GM12891 (cell line): ENCODE measurements around the gene URB2.

Source experiments
- DNase-seq: peaks from one replicate; pipeline ENCODE4 v3.0.0; 2011; ENCODE audit warnings: low spot score; ENCODE audit not compliant: insufficient read length
- FAIRE-seq: peaks from 2 replicates; lab custom pipeline; 2011; peaks lifted over from hg19 to GRCh38; lab: Jason Lieb, UNC
- PAX5 ChIP-seq: IDR thresholded peaks from 2 replicates; pipeline ENCODE4 v1.6.1; 2011; ENCODE audit warnings: low read length, moderate library complexity, mild to moderate bottlenecking; ENCODE audit not compliant: insufficient read depth, severe bottlenecking
- POLR2A ChIP-seq: IDR thresholded peaks from 2 replicates; pipeline ENCODE4 v1.6.1; 2011; ENCODE audit warnings: low read depth, low read length, control low read depth
- POLR2AphosphoS5 ChIP-seq: IDR thresholded peaks from 2 replicates; pipeline ENCODE4 v1.6.1; 2011; ENCODE audit warnings: low read depth, low read length, control low read depth
- POU2F2 ChIP-seq: IDR thresholded peaks from 2 replicates; pipeline ENCODE4 v1.6.1; 2011; ENCODE audit warnings: low read depth, mild to moderate bottlenecking, control low read depth, low read length, moderate library complexity
- SPI1 ChIP-seq: IDR thresholded peaks from 2 replicates; pipeline ENCODE4 v1.6.1; 2011; ENCODE audit warnings: low read depth, low read length, control low read depth
- TAF1 ChIP-seq: IDR thresholded peaks from 2 replicates; pipeline ENCODE4 v1.6.1; 2011; ENCODE audit warnings: low read depth, low read length, control low read depth

The URB2 gene

GRCh38 chr1:229641306-229641705 lies 15.3 kb downstream of the URB2 start:
- no peak for DNase-seq
- FAIRE-seq: no peak
- TF ChIP-seq POLR2A: no peak
- TF ChIP-seq TAF1: no peak
- TF ChIP-seq POLR2AphosphoS5: no peak
- TF ChIP-seq POU2F2: no peak
- no peak for TF ChIP-seq SPI1
- no peak for TF ChIP-seq PAX5

GRCh38 chr1:229642376-229642775 lies 16.3 kb downstream of the URB2 start:
- DNase-seq (no peak), FAIRE-seq (no peak)
- TF ChIP-seq POLR2A (no peak), PAX5 (no peak), TAF1 (no peak), SPI1 (no peak)

DNA sequence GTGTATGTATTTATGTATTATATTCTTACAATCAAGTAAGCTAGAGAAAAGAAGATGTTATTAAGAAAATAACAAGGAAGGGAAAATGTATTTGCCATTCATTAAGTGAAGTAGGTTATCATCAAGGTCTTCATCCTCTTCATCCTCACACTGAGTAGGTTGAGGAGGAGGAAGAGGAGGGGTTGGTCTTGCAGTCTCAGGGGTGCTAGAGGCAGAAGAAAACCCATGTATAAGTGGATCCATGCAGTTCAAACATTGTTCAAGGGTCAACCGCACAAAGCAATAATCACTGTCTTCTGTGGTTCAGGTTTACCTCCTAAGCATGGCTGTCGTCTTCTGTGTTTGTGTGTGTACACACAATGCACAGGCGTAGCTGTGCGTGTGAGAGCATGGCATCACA lies 16.9 kb downstream of the URB2 start:
- no peak for DNase-seq
- TF ChIP-seq PAX5: no peak
- TF ChIP-seq POLR2A: no peak
- TF ChIP-seq POLR2AphosphoS5: no peak
- TF ChIP-seq TAF1: no peak
- TF ChIP-seq POU2F2: no peak
- TF ChIP-seq SPI1: no peak
- peak; percentile 67 for FAIRE-seq

- TF ChIP-seq SPI1: peak; percentile 93
- no peak for TF ChIP-seq POU2F2
- no peak for TF ChIP-seq POLR2AphosphoS5
- TF ChIP-seq TAF1: no peak
- DNase-seq (no peak), FAIRE-seq (peak; percentile 75)
Measured at GRCh38 chr1:229643996-229644745, 18.1 kb downstream of the URB2 start.

DNA sequence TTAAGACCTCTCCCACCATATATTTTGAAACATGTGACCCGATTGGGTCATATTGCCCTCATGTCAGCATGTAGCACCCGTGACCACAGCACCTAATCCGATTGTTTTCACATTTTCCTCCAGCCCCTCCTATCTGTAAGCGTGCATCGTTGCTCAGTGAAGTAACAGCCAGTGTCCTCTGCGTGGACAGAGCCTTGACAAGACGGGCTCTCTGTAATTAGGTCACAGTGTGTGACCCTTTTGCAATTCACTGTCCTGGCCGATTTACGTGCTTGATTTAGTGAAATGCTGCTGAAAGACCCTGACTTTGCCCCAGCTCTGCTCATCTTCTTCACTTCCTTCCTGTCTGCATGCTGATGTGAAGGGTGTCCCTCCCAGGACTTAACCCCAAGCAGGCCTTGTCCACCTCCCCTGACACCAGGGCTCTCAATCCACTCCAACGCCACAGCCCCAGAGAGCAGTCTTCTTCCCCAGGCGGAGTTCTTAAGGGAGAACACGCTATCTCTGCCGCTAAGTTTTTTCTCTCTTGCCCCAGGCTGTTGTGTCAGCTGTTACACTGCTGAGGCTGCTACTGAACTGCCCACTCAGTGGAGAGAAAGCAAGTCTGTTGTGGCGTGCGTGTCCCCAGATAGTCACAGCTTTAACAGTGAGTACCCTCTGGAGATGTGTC lies 19.4 kb downstream of the URB2 start:
- no peak for FAIRE-seq
- no peak for TF ChIP-seq POLR2AphosphoS5
- TF ChIP-seq POU2F2: no peak
- no peak for TF ChIP-seq POLR2A
- TF ChIP-seq PAX5: no peak
- TF ChIP-seq SPI1: no peak
- no peak for TF ChIP-seq TAF1

DNA sequence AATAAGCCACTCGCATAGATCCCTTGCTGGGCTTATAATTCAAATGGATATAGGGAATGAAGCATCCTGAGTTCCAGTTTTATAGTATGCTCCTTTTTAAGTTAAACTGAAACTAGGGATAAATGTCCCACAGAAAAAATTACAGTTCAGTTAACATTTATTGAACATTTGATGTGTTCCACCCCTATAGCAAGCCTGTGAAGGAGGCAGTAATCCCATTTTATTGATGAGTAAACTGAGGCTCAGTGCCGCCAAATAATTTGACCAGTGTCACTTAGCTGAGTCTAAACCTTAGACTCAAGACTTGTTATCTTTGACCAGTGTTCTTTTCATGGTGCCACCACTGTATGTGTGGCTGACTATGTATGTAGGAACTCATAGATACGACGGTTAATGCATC lies 22.4 kb downstream of the URB2 start:
- FAIRE-seq (no peak), DNase-seq (no peak)
- TF ChIP-seq TAF1 (no peak), SPI1 (no peak), POLR2AphosphoS5 (no peak), PAX5 (no peak), POLR2A (no peak), POU2F2 (no peak)

More for the DNA sequence above, 19.4 kb downstream of the URB2 start:
- DNase-seq: no peak

GRCh38 chr1:229650045-229650444 lies 24.0 kb downstream of the URB2 start:
- no peak for DNase-seq
- no peak for FAIRE-seq
- TF ChIP-seq POLR2AphosphoS5 (no peak), POU2F2 (no peak), POLR2A (no peak), SPI1 (no peak), PAX5 (no peak), TAF1 (no peak)

DNA sequence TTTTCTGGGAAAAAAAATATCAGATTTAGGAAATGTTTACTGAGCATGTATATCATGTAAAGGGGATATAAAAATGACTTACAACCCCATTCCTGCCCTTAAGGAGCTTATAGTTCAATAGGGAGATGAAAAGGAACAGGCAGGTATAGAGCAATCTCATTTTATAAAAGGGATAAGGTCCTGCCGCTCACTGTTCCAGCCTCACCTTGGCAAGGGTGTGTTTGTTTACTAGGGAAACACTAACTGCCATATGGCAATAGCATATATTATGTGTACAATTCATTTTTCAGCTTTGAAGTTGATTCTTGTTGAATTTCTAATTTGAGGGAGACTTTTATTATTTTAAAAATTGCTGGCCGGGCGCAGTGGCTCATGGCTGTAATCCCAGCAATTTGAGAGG lies 25.5 kb downstream of the URB2 start:
- no peak for DNase-seq
- no peak for FAIRE-seq
- TF ChIP-seq POLR2A: no peak

GRCh38 chr1:229653420-229653819 lies 27.4 kb downstream of the URB2 start:
- DNase-seq (no peak), FAIRE-seq (no peak)
- TF ChIP-seq POLR2A (no peak), TAF1 (no peak), POU2F2 (no peak), SPI1 (no peak), POLR2AphosphoS5 (no peak), PAX5 (no peak)
